Small intestine (tissue), 7 donors: ENCODE measurements around the gene GPR17. TPM values are rescaled to one million over a fixed set of nuclear protein-coding genes. Genes with fewer than 3 reads are reported as not detected.

ENCODE experiments used
- DNase-seq, 2 donors: peaks; one replicate each; pipeline versions ENCODE4 v3.0.0 to v3.0.0-alpha.2; 2013
- FAIRE-seq: peaks from 2 replicates; lab custom pipeline; 2012; peaks lifted over from hg19 to GRCh38; lab: Jason Lieb, UNC
- H3K27ac ChIP-seq, 3 donors: one replicate each; pipeline ENCODE4 v1.5.1; 2013; ENCODE audit warnings: low read length in 2 of 3, mild to moderate bottlenecking in 2 of 3, control low read depth in 1 of 3, inconsistent platforms in 1 of 3, low read depth in 1 of 3, moderate library complexity in 1 of 3
- H3K27me3 ChIP-seq, 3 donors: one replicate each; pipeline ENCODE4 v1.6.1; 2013; ENCODE audit warnings: low read length in 3 of 3, inconsistent platforms in 1 of 3; ENCODE audit not compliant: control insufficient read depth in 3 of 3, insufficient read depth in 3 of 3
- H3K36me3 ChIP-seq, 3 donors: one replicate each; pipeline ENCODE4 v1.6.1; 2013; ENCODE audit warnings: low read length in 3 of 3, inconsistent platforms in 1 of 3, low read depth in 1 of 3, mild to moderate bottlenecking in 1 of 3, moderate library complexity in 1 of 3; ENCODE audit not compliant: control insufficient read depth in 3 of 3, insufficient read depth in 2 of 3
- H3K4me1 ChIP-seq, 3 donors: one replicate each; pipeline ENCODE4 v1.6.1; 2013; ENCODE audit warnings: low read length in 2 of 3, inconsistent platforms in 1 of 3, low read depth in 1 of 3, mild to moderate bottlenecking in 1 of 3, moderate library complexity in 1 of 3; ENCODE audit not compliant: control insufficient read depth in 3 of 3, insufficient read depth in 2 of 3
- H3K4me3 ChIP-seq, 3 donors: one replicate each; pipeline ENCODE4 v1.5.1; 2013; ENCODE audit warnings: low read length in 3 of 3, control low read depth in 1 of 3, inconsistent platforms in 1 of 3, low read depth in 1 of 3, mild to moderate bottlenecking in 1 of 3, moderate library complexity in 1 of 3
- H3K9me3 ChIP-seq, 2 donors: one replicate each; pipeline ENCODE4 v1.6.1; 2013; ENCODE audit warnings: low read depth in 1 of 2, low read length in 1 of 2; ENCODE audit not compliant: control insufficient read depth in 2 of 2, insufficient read depth in 1 of 2
- WGBS, 3 donors: extraction: QIAGEN DNeasy Blood & Tissue Kit; methylation state at CpG; one replicate each; pipeline ENCODE4 v1.1.7; 2013; 5-methylcytosine and 5-hydroxymethylcytosine counted together
- polyA plus RNA-seq, 4 donors: library from polyadenylated mRNA; stranded (reverse) in 3 of 4; unstranded in 1 of 4; fragments of 200-250 nt in 3 of 4; fragments of 120-200 nt in 1 of 4; gene quantifications; one replicate each; pipeline versions ENCODE4 v1.2.1 to v1.2.3, GENCODE V29; 2013
- donor health status: healthy with polysubstance abuse.
- donor health status: control.
- donor health status: control.
- donor health status: Bipolar disorder and iron deficiency.
- donor health status: healthy.

GPR17 gene
- polyA plus RNA-seq, 4 donors = 0.18 to 0.56 TPM; not detected in 2

DNA sequence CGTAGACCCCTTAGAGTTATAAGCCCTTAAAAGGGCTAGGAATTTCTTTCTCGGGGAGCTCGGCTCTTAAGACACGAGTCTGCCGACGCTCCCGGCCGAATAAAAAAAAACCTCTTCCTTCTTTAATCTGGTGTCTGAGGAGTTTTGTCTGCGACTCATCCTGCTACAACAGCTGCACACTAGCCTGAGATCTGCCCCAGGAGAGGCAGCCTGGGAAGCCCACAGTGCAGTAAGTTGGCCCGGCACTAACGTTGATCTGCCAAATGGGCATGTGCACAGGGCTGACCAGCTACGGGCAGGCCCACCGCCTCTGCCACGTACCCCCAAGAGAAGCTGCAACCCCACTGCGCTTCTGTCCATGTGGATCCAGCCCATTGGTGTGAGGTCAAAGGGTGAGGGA lies 37.8 kb downstream of the GPR17 start:
- no peak for FAIRE-seq

DNA sequence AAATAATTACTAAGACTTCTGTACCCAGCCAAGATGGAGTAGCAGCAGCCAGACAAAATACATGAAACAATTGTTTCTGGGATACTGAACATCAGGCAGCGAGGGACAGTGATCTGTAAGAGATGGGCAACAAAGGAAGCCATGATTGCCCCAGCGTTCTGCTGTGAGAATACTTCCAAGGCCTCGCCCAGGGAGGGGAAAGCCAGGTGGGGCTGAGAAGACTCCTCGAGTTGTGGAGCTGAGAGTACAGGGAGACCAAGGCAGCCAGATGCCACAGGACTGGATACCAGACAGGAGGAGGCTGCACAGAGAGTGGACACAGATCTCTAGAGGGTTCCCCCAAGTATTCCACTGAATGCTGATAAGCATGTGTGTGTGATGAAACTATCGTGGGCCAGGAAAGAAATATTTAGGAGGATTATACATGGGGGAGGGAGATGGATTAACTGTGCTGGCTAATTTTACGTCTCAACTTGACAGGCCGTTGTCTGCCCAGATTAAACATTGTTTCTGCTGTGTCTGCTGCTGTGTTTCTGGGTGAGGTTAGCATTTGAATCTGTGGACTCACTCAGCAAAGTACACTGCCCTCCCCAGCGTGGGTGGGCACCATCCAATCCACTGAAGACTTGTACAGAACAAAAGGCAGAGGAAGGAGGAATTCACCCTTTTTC lies 39.6 kb downstream of the GPR17 start:
- H3K27ac ChIP-seq = no peak overlapping the region
- 57 to 70% (median 64%) methylated on average over 8 of the region's 8 CpGs for WGBS, 3 donors

More for the DNA sequence above, 37.8 kb downstream of the GPR17 start:
- Histone ChIP-seq H3K27ac (no peak overlapping the region), H3K27me3 (peaks cover 0 to 17% (median 0%) of the 10 kb centered on the region in 3 donors), H3K36me3 (no peaks in the 10 kb centered on the region), H3K4me3 (no peak overlapping the region), H3K4me1 (no peaks in the 10 kb centered on the region), H3K9me3 (no peaks in the 10 kb centered on the region)
- no peak for DNase-seq
- 62 to 93% (median 85%) methylated on average over 15 of the region's 15 CpGs for WGBS, 3 donors

DNA sequence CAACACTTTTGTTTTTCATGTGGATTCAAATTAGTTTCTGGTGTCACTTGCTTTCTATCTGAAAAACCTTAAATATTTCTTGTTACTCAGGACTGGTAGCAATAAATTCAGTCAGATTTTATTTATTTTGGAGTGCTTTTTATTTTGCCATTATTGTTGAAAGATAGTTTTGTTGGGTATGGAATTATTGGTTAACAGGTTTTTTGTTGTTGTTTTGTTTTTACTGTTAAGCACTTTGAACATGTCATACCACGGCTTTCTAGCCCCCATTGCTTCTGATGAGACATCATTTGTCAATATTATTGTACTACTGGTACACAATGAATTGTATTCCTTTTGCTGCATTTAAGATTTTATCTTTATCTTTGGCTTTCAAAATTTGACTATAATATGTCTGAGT lies 42.5 kb downstream of the GPR17 start:
- H3K27me3 ChIP-seq = no peaks in the 10 kb centered on the region
- DNase-seq = no peak
- H3K4me1 ChIP-seq = no peaks in the 10 kb centered on the region
- no peak overlapping the region for H3K4me3 ChIP-seq
- no peaks in the 10 kb centered on the region for H3K36me3 ChIP-seq
- no peak for FAIRE-seq
- WGBS, 3 donors = 61 to 70% (median 68%) methylated on average over 1 of the region's 1 CpG
- H3K9me3 ChIP-seq = peaks cover 3 to 13% of the 10 kb centered on the region in 2 donors
- no peak overlapping the region for H3K27ac ChIP-seq

More for the DNA sequence above, 39.6 kb downstream of the GPR17 start:
- no peak overlapping the region for H3K4me3 ChIP-seq
- H3K27me3 ChIP-seq = peaks cover 0 to 10% (median 0%) of the 10 kb centered on the region in 3 donors
- peaks cover 2 to 5% of the 10 kb centered on the region in 2 donors for H3K9me3 ChIP-seq
- FAIRE-seq = no peak
- DNase-seq = no peak
- H3K36me3 ChIP-seq = no peaks in the 10 kb centered on the region
- H3K4me1 ChIP-seq = no peaks in the 10 kb centered on the region

DNA sequence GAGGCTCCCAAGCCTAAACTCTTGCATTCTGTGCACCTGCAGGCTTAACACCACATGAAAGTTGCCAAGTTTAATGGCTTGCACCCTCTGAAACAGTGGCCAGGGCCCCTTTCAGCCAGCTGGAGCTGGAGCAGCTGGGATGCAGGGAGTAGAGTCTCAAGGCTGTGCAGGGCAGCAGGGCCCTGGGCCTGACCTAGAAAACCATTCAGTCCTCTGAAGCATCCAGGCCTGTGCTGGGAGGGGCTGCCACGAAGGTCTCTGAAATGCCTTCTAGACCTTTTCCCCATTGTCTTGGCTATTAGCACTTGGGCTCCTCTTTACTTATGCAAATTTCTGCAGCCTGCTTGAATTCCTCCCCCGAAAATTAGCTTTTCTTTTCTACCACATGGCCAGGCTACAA lies 44.7 kb downstream of the GPR17 start:
- Histone ChIP-seq H3K27ac (no peak overlapping the region), H3K36me3 (no peaks in the 10 kb centered on the region), H3K4me1 (no peaks in the 10 kb centered on the region), H3K4me3 (no peak overlapping the region), H3K9me3 (peaks cover 3 to 13% of the 10 kb centered on the region in 2 donors), H3K27me3 (peaks cover 0 to 6% (median 0%) of the 10 kb centered on the region in 3 donors)
- 83 to 92% (median 87%) methylated on average over 2 of the region's 2 CpGs for WGBS, 3 donors
- DNase-seq (no peak), FAIRE-seq (no peak)

DNA sequence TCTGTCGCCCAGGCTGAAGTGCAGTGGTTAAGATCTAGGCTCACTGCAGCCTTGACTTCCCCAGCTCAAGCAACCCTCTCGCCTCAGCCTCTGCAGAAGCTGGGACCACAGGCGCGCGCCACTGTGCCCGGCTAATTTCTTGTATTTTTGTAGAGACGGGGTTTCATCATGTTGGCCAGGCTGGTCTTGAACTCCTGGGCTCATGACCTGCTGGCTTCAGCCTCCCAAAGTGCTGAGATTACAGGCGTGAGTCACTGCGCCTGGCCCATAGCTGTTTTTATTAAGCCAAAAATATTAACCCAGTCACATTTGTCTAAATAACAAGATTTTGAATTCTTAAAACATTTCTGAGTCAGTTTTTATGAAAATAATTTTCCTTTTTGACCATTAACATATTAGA lies 49.0 kb downstream of the GPR17 start:
- DNase-seq = no peak
- WGBS, 3 donors = 86 to 91% (median 89%) methylated on average over 9 of the region's 9 CpGs
- H3K9me3 ChIP-seq = peaks cover 3 to 13% of the 10 kb centered on the region in 2 donors
- no peaks in the 10 kb centered on the region for H3K4me1 ChIP-seq
- no peak overlapping the region for H3K27ac ChIP-seq
- no peak overlapping the region for H3K4me3 ChIP-seq
- peaks cover 0 to 2% (median 0%) of the 10 kb centered on the region in 3 donors for H3K36me3 ChIP-seq
- peaks cover 0 to 7% (median 0%) of the 10 kb centered on the region in 3 donors for H3K27me3 ChIP-seq
- FAIRE-seq = no peak

DNA sequence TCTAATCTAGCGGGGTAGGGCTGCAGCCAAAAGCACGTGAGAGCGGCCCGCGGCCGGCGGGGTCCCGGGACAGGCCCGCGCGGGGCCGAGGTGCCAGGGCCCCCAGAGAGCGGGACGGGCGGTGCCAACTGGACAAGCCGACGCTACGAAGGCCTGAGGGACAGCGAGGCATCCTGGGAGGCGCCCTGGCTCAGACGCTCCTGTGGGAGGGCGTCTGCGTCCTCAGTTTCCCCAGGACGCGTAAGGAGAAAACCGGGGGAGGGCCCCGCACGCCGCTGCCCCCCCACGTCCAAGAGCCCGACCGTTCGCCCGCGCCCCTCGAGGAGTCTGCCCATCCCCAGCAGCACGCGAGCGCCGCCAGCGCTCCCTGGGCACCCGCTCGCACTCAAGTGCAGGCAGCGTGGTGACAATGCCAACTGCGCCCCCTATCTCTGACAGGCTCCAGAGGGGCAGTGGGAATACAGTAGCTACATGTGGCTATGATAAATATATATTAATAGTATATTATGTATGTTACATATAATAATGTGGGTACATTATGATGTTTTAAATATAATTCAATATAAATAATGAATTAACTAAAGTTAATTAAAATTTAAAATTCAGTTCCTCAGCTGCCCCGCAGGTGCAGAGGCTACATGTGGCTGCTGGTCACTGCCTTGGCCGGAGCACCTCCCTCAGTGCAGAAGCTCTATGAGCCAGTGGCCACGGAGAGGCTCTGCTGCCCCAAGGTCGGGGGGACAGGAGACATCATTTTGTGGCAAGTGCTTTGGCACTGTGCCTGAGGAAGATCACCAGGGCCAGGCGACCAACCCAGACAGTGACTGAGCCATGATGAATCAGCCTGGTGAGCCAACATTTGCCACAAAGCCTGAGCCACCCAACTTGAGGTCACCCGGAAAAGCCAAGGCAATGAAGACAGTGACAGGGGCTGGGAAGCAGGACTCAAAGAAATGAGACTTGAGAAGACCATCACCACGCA lies 49.8 kb downstream of the GPR17 start:
- DNase-seq (peak; percentile 54 to 69), FAIRE-seq (no peak)
- no peak overlapping the region for H3K4me3 ChIP-seq
- H3K27ac ChIP-seq = no peak overlapping the region
- H3K27me3 ChIP-seq = peaks cover 0 to 7% (median 0%) of the 10 kb centered on the region in 3 donors
- H3K9me3 ChIP-seq = peaks cover 0 to 5% of the 10 kb centered on the region in 2 donors
- peaks cover 0 to 8% (median 0%) of the 10 kb centered on the region in 3 donors for H3K4me1 ChIP-seq
- H3K36me3 ChIP-seq = peaks cover 0 to 2% (median 0%) of the 10 kb centered on the region in 3 donors
- WGBS, 3 donors = 31 to 43% (median 41%) methylated on average over 46 to 52 of the region's 52 CpGs

DNA sequence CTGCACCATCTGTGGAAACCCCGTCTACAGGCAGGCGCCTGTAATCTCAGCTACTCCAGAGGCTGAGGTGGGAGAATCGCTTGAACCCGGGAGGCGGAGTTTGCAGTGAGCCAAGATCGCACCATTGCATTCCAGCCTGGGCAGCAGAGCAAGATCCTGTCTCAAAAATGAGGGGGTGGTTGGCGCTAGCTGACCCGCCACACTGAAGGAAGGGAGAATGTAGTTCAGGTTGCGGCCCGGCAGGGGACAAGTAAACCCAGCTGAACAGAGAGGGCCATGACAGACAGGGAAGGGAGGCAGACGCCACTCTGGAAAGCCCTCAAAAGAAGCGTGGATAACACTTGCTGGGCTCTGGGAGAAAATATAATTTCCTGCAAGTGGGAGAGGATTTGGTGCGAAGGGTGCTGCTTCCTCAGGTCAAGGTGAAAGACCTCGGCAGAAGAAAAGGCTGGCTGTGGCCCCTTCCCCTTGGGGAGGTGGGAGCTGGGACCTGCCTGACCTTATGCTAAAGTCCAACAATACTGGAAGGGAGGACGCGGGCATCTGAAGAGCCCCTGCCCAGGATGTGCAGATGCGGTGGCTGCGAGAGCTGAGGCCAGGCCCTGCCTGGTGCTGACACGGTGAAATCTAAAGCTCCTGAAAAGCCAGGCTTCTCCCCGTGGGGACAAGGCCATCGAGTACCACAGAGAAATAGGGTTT lies 51.7 kb downstream of the GPR17 start:
- H3K36me3 ChIP-seq = peaks cover 0 to 2% (median 0%) of the 10 kb centered on the region in 3 donors
- WGBS, 3 donors = 95 to 98% (median 97%) methylated on average over 21 of the region's 21 CpGs
- H3K27ac ChIP-seq = no peak overlapping the region
- FAIRE-seq (no peak), DNase-seq (no peak)
- no peak overlapping the region for H3K4me3 ChIP-seq
- peaks cover 0 to 11% (median under 1%) of the 10 kb centered on the region in 3 donors for H3K4me1 ChIP-seq
- no peaks in the 10 kb centered on the region for H3K9me3 ChIP-seq
- H3K27me3 ChIP-seq = peaks cover 0 to 7% (median 0%) of the 10 kb centered on the region in 3 donors
